ENCODE measurements around the gene LIN28A. TPM values are rescaled to one million over a fixed set of nuclear protein-coding genes. Genes with fewer than 3 reads are reported as not detected.

LIN28A gene
- polyA plus RNA-seq, 1 of the 3 experiments (the other 2 are of a cell fraction) = not detected

GRCh38 chr1:26474818-26475217 is 64.2 kb downstream of the LIN28A start:
- peaks cover 40 to 43% of the 10 kb centered on the region in 2 experiments for H3K36me3 ChIP-seq (replicated peaks in 1 of 2; ENCODE audit: control insufficient read depth in 1 of 2, insufficient read depth in 2 of 2, low read length in 1 of 2)
- POLR2A ChIA-PET = interaction anchor here (1.5 kb wide), 1 partner anchor 26 kb away, joined by 4 read pairs; no protein-coding TSS in a partner anchor
- H3K4me2 ChIP-seq = peak overlapping the region; percentile 82
- peaks cover 34% of the 10 kb centered on the region for H3K79me2 ChIP-seq (ENCODE audit: insufficient read depth)
- 0 out of 4 replicates have a peak overlapping the region, but pooled peaks of 1 of the 2 experiments have one; percentile 7 for H3K4me3 ChIP-seq (ENCODE audit: low read depth in 2 of 2, low read length in 1 of 2)
- H3F3A ChIP-seq (replicated peaks; ENCODE audit: insufficient read depth) = peaks cover 59% of the 10 kb centered on the region
- no peaks in the 10 kb centered on the region for H3K27me3 ChIP-seq (ENCODE audit: insufficient read depth)
- DNase-seq = no peak
- H3K9me2 ChIP-seq = no peaks in the 10 kb centered on the region
- no peak overlapping the region for H3K27ac ChIP-seq (ENCODE audit: low read depth in 2 of 2, low read length in 1 of 2)
- H3K9ac ChIP-seq = no peak overlapping the region
- no peak overlapping the region for H2AFZ ChIP-seq (ENCODE audit: low read depth)
- CTCF ChIA-PET = interaction anchor here (0.9 kb wide), 1 partner anchor 25 kb away, joined by 4 read pairs; no protein-coding TSS in a partner anchor
- TF ChIP-seq, protein P1, sequence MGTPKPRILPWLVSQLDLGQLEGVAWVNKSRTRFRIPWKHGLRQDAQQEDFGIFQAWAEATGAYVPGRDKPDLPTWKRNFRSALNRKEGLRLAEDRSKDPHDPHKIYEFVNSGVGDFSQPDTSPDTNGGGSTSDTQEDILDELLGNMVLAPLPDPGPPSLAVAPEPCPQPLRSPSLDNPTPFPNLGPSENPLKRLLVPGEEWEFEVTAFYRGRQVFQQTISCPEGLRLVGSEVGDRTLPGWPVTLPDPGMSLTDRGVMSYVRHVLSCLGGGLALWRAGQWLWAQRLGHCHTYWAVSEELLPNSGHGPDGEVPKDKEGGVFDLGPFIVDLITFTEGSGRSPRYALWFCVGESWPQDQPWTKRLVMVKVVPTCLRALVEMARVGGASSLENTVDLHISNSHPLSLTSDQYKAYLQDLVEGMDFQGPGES (IDR thresholded peaks at IDR 0.05; ENCODE audit: low read depth, low read length) = no peak
- 0 out of 2 replicates have a peak, but pooled peaks have one; percentile 3 for TF ChIP-seq POLR2AphosphoS5 (IDR thresholded peaks at IDR 0.05; ENCODE audit: low read depth, low read length)
- no peak for TF ChIP-seq MXI1 (IDR thresholded peaks at IDR 0.05; ENCODE audit: low read depth, low read length)
- WGBS (ENCODE audit: low lambda C conversion rate) = 88% methylated on average over 1 of the region's 1 CpG
- no peaks in the 10 kb centered on the region for H3K9me3 ChIP-seq
- peaks cover 6 to 26% of the 10 kb centered on the region in 2 experiments; a peak in 3 of 4 replicates for H3K4me1 ChIP-seq (ENCODE audit: control insufficient read depth in 1 of 2, insufficient read depth in 2 of 2, low read depth in 1 of 2, low read length in 1 of 2)
- peaks cover 41% of the 10 kb centered on the region for H4K20me1 ChIP-seq (ENCODE audit: insufficient read depth)

DNA sequence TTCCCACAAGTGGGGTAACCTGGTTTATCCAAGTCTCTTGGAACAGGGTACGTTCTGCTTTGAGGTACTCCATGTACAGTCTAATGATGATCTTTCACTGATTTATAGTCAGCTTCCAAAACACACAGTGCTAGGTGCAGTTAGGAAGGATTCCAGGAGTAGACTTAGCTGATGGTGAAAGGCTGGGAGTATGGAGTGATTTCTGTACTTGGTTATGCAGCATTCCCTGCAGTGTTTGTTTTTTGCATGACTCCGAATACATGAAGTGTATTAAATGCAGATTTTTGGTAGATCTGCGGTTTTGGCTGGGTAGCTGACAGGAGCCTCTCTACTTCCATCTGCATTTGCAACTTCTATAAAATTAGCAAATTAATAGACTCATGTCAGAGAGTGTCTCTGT is 65.4 kb downstream of the LIN28A start:
- CTCF ChIA-PET = no interaction called here
- 90% methylated on average over 3 of the region's 3 CpGs for WGBS (ENCODE audit: low lambda C conversion rate)

More for the DNA sequence above, 65.4 kb downstream of the LIN28A start:
- Histone ChIP-seq H3K27ac (ENCODE audit: low read depth in 2 of 2, low read length in 1 of 2) (no peak overlapping the region), H3K4me1 (ENCODE audit: control insufficient read depth in 1 of 2, insufficient read depth in 2 of 2, low read depth in 1 of 2, low read length in 1 of 2) (peaks cover 6 to 20% of the 10 kb centered on the region in 2 experiments; a peak in 3 of 4 replicates), H3K36me3 (replicated peaks in 1 of 2; ENCODE audit: control insufficient read depth in 1 of 2, insufficient read depth in 2 of 2, low read length in 1 of 2) (peaks cover 40 to 43% of the 10 kb centered on the region in 2 experiments), H3K9me3 (no peaks in the 10 kb centered on the region), H3K9ac (no peak overlapping the region), H3K79me2 (ENCODE audit: insufficient read depth) (peaks cover 34% of the 10 kb centered on the region), H3K27me3 (ENCODE audit: insufficient read depth) (no peaks in the 10 kb centered on the region), H2AFZ (ENCODE audit: low read depth) (no peak overlapping the region), H4K20me1 (ENCODE audit: insufficient read depth) (peaks cover 36% of the 10 kb centered on the region), H3F3A (replicated peaks; ENCODE audit: insufficient read depth) (peaks cover 55% of the 10 kb centered on the region), H3K9me2 (no peaks in the 10 kb centered on the region), H3K4me2 (no peak overlapping the region), H3K4me3 (ENCODE audit: low read depth in 2 of 2, low read length in 1 of 2) (no peak overlapping the region)
- POLR2A ChIA-PET = no interaction called here
- no peak for DNase-seq
- no peak for TF ChIP-seq SIN3A (IDR thresholded peaks at IDR 0.05; ENCODE audit: borderline replicate concordance, low read depth, low read length)
- no peak for TF ChIP-seq ELF1 (IDR thresholded peaks at IDR 0.05)
- no peak for TF ChIP-seq FOSL2 (IDR thresholded peaks at IDR 0.05; ENCODE audit: borderline replicate concordance, low read depth)
- TF ChIP-seq TAF1 (IDR thresholded peaks at IDR 0.05; ENCODE audit: borderline replicate concordance, low read depth, low read length) = no peak
- TF ChIP-seq JUND (IDR thresholded peaks at IDR 0.05) = no peak
- TF ChIP-seq GATA2 (CRISPR knock-in tag; IDR thresholded peaks at IDR 0.05) = no peak
- TF ChIP-seq EP300 (IDR thresholded peaks at IDR 0.05; ENCODE audit: borderline replicate concordance in 1 of 2, low read depth in 1 of 2, low read length in 1 of 2) = no peak
- TF ChIP-seq RXRA (IDR thresholded peaks at IDR 0.05; ENCODE audit: borderline replicate concordance, low read depth) = no peak
- no peak for TF ChIP-seq SMC3 (IDR thresholded peaks at IDR 0.05; ENCODE audit: low read depth, low read length)
- no peak for TF ChIP-seq GABPA (IDR thresholded peaks at IDR 0.05; ENCODE audit: low read depth)
- TF ChIP-seq POLR2AphosphoS5 (IDR thresholded peaks at IDR 0.05; ENCODE audit: low read depth, low read length) = no peak
- TF ChIP-seq, protein P2, sequence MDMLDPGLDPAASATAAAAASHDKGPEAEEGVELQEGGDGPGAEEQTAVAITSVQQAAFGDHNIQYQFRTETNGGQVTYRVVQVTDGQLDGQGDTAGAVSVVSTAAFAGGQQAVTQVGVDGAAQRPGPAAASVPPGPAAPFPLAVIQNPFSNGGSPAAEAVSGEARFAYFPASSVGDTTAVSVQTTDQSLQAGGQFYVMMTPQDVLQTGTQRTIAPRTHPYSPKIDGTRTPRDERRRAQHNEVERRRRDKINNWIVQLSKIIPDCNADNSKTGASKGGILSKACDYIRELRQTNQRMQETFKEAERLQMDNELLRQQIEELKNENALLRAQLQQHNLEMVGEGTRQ (IDR thresholded peaks at IDR 0.05; ENCODE audit: borderline replicate concordance, low read depth, low read length) = no peak
- no peak for TF ChIP-seq MXI1 (IDR thresholded peaks at IDR 0.05; ENCODE audit: low read depth, low read length)
- no peak for TF ChIP-seq CHD2 (IDR thresholded peaks at IDR 0.05; ENCODE audit: low read length, partially characterized antibody)
- no peak for TF ChIP-seq FOXM1 (IDR thresholded peaks at IDR 0.05; ENCODE audit: low read depth)

Data from SK-N-SH (cell line).